Sigmoid colon (tissue), 4 donors: ENCODE results near the gene SIPA1L3.

Experiments
- CTCF ChIP-seq, 4 experiments: fragments of 450-650 bp in 3 of 4; fragments of 200-600 bp in 1 of 4; IDR thresholded peaks; one replicate each; pipeline ENCODE4 v1.5.1; 2016 to 2019; ENCODE audit warnings: antibody characterized with exemption in 4 of 4, mild to moderate bottlenecking in 3 of 4, moderate library complexity in 2 of 4
- POLR2A ChIP-seq, 2 donors: fragments of 450-650 bp; IDR thresholded peaks; one replicate each; pipeline ENCODE4 v1.6.1; 2016; ENCODE audit warnings: antibody characterized with exemption in 2 of 2, mild to moderate bottlenecking in 2 of 2, moderate library complexity in 2 of 2
- POLR2AphosphoS5 ChIP-seq, 4 donors: sonication (generic); formaldehyde crosslinking; IDR thresholded peaks; one replicate each; pipeline ENCODE4 v1.6.1; 2017; ENCODE audit warnings: antibody characterized with exemption in 4 of 4

GRCh38 chr19:37997911-37998344 lies 90.9 kb downstream of the SIPA1L3 start:
- TF ChIP-seq CTCF (IDR thresholded peaks at IDR 0.05) (no peak), POLR2AphosphoS5 (IDR thresholded peaks at IDR 0.05) (peak in 1 of 4 donors; percentile 67), POLR2A (IDR thresholded peaks at IDR 0.05) (no peak)
